ENCODE results near the gene MESP1. TPM values are rescaled to one million over a fixed set of nuclear protein-coding genes. Genes with fewer than 3 reads are reported as not detected.

MESP1 gene
- total RNA-seq, 1 experiment from 2014 or later: 6.4 TPM

- no peaks in the 10 kb centered on the region for H3K9me3 ChIP-seq (ENCODE audit: control insufficient read depth, insufficient read depth, low read depth, low read length)
- BruUV-seq (replicated peaks): no TSS peak
- no peaks in the 10 kb centered on the region for H3K27me3 ChIP-seq (ENCODE audit: control insufficient read depth, insufficient read depth, low read length)
- no peak for ATAC-seq
- H3K27ac ChIP-seq (ENCODE audit: low read length): no peak overlapping the region
- TF ChIP-seq POLR2AphosphoS5 (IDR thresholded peaks at IDR 0.05; ENCODE audit: low read depth, low read length) (no peak), SIN3A (IDR thresholded peaks at IDR 0.05; ENCODE audit: borderline replicate concordance, insufficient read depth, low read depth, low read length) (no peak), CTCF (IDR thresholded peaks at IDR 0.05) (no peak), TCF7L2 (IDR thresholded peaks at IDR 0.05; ENCODE audit: low read depth, low read length) (no peak)
- TF ChIP-seq, protein P1, sequence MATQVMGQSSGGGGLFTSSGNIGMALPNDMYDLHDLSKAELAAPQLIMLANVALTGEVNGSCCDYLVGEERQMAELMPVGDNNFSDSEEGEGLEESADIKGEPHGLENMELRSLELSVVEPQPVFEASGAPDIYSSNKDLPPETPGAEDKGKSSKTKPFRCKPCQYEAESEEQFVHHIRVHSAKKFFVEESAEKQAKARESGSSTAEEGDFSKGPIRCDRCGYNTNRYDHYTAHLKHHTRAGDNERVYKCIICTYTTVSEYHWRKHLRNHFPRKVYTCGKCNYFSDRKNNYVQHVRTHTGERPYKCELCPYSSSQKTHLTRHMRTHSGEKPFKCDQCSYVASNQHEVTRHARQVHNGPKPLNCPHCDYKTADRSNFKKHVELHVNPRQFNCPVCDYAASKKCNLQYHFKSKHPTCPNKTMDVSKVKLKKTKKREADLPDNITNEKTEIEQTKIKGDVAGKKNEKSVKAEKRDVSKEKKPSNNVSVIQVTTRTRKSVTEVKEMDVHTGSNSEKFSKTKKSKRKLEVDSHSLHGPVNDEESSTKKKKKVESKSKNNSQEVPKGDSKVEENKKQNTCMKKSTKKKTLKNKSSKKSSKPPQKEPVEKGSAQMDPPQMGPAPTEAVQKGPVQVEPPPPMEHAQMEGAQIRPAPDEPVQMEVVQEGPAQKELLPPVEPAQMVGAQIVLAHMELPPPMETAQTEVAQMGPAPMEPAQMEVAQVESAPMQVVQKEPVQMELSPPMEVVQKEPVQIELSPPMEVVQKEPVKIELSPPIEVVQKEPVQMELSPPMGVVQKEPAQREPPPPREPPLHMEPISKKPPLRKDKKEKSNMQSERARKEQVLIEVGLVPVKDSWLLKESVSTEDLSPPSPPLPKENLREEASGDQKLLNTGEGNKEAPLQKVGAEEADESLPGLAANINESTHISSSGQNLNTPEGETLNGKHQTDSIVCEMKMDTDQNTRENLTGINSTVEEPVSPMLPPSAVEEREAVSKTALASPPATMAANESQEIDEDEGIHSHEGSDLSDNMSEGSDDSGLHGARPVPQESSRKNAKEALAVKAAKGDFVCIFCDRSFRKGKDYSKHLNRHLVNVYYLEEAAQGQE (IDR thresholded peaks at IDR 0.05; ENCODE audit: insufficient read depth in 1 of 2, low read depth in 2 of 2, low read length in 1 of 2): no peak
- in situ Hi-C loops (cut with HindIII; ENCODE audit: low pct_unique_long_range_greater_than_20kb, low sequenced_read_pairs) (no loop called here), intact Hi-C loops (cut with micrococcal nuclease; ENCODE audit: unreplicated experiment) (no loop called here)
- H3K4me3 ChIP-seq (ENCODE audit: low read depth in 2 of 2, low read length in 2 of 2): no peak overlapping the region
- no peaks in the 10 kb centered on the region for H3K36me3 ChIP-seq (ENCODE audit: control insufficient read depth, insufficient read depth, low read length)
- ChIA-PET CTCF (no interaction called here), POLR2A (no interaction called here)
- no peaks in the 10 kb centered on the region for H3K4me1 ChIP-seq (ENCODE audit: control insufficient read depth, insufficient read depth, low read length)
- no peak for DNase-seq (ENCODE audit: low read depth, low spot score)
Observed at GRCh38 chr15:89768071-89768500, 17.0 kb upstream of the MESP1 start.

DNA sequence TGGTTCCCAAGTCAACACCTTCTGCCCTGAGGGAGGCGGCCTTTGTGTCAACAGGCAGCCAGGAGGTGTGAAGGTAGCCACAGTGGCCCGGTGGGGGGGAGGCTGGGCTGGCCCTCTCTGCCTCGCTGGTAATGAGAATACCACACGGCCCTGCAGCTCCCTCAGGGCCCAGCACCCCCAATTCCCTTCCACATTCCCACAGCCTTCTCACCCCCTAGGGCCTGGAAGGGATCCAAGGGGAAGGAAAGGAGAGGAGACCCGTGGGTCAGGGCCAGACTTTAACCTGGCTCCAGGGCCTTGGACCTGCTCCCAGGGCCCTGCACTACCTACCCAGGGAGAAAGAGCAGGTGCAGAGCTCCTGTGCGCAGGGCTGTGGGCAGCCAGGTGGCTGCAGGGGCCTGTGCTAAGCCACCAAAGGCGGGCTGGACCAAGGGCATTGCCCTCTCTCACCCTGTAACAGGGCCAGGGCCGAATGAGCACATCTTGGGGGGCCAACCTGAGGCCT lies 16.4 kb upstream of the MESP1 start:
- in situ Hi-C loops (cut with HindIII; ENCODE audit: low pct_unique_long_range_greater_than_20kb, low sequenced_read_pairs): no loop called here

More for the DNA sequence above, 16.4 kb upstream of the MESP1 start:
- Histone ChIP-seq H3K27ac (ENCODE audit: low read length) (no peak overlapping the region), H3K36me3 (ENCODE audit: control insufficient read depth, insufficient read depth, low read length) (no peaks in the 10 kb centered on the region), H3K4me3 (ENCODE audit: low read depth in 2 of 2, low read length in 2 of 2) (no peak overlapping the region), H3K9me3 (ENCODE audit: control insufficient read depth, insufficient read depth, low read depth, low read length) (no peaks in the 10 kb centered on the region), H3K27me3 (ENCODE audit: control insufficient read depth, insufficient read depth, low read length) (no peaks in the 10 kb centered on the region), H3K4me1 (ENCODE audit: control insufficient read depth, insufficient read depth, low read length) (no peaks in the 10 kb centered on the region)
- TF ChIP-seq CTCF (IDR thresholded peaks at IDR 0.05) (no peak), TCF7L2 (IDR thresholded peaks at IDR 0.05; ENCODE audit: low read depth, low read length) (no peak), POLR2AphosphoS5 (IDR thresholded peaks at IDR 0.05; ENCODE audit: low read depth, low read length) (no peak), SIN3A (IDR thresholded peaks at IDR 0.05; ENCODE audit: borderline replicate concordance, insufficient read depth, low read depth, low read length) (no peak)
- TF ChIP-seq, protein P1 (IDR thresholded peaks at IDR 0.05; ENCODE audit: insufficient read depth in 1 of 2, low read depth in 2 of 2, low read length in 1 of 2): no peak
- POLR2A ChIA-PET: no interaction called here
- CTCF ChIA-PET: no interaction called here
- BruUV-seq (replicated peaks): no TSS peak
- ATAC-seq (no peak), DNase-seq (ENCODE audit: low read depth, low spot score) (no peak)
- intact Hi-C loops (cut with micrococcal nuclease; ENCODE audit: unreplicated experiment): no loop called here
